Measurements from ENCODE around the gene DCST2.

The DCST2 gene

DNA sequence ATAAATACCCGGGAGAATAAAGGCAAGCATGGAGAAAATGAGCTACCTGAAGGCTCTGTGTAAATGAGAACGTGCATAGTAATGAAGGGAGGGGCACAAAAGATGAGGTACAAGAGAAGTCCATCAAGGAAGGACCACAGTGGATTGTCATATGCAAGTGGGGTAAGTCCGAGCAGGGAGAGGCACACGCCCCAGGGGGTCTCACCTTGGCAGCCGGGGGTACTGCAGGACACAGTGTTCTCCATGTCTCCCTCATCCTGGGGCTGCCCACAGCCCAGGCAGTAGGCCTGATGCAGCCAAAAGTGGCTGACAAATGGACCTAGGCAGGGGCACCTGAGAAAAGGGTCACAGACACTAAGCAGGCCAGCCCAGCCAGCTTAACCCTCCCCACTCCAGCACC, 10.0 kb downstream of the DCST2 start:
- no peak for DNase-seq

GRCh38 chr1:155022927-155023236, 10.7 kb downstream of the DCST2 start:
- no peak for DNase-seq

DNA sequence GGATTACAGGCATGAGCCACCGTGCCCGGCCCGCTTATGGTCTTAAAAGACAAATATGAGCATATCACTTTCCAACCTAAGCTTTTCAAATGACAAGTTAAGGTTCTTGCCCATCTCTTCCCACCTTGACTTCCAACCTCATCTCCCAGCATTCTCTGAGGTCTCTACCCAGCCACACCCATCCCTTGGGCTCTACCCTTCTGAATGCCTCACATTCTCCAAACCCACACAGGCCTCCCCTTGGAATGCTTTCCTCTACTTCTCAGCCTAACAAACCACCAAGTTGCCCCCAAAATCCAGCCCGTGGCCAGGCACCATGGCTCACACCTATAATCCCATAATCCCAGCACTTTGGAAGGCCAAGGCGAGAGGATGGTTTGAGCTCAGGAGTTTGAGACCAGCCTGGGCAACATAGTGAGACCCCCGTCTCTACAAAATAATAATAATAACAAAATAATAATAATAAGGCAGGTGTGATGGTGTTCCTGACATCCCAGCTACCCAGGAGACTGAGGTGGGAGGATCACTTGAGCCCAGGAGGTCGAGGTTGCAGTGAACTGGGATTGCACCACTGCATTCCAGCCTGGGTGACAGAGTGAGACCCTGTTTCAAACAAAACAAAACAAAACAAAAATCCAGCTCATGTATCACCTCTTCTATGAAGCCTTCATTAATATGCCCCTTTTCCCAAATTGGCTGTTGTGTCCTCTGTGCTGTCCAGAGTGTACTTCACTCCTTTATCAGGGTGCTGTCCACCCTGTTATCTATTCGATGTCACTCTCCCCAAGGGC, 11.2 kb downstream of the DCST2 start:
- no peak for DNase-seq

DNA sequence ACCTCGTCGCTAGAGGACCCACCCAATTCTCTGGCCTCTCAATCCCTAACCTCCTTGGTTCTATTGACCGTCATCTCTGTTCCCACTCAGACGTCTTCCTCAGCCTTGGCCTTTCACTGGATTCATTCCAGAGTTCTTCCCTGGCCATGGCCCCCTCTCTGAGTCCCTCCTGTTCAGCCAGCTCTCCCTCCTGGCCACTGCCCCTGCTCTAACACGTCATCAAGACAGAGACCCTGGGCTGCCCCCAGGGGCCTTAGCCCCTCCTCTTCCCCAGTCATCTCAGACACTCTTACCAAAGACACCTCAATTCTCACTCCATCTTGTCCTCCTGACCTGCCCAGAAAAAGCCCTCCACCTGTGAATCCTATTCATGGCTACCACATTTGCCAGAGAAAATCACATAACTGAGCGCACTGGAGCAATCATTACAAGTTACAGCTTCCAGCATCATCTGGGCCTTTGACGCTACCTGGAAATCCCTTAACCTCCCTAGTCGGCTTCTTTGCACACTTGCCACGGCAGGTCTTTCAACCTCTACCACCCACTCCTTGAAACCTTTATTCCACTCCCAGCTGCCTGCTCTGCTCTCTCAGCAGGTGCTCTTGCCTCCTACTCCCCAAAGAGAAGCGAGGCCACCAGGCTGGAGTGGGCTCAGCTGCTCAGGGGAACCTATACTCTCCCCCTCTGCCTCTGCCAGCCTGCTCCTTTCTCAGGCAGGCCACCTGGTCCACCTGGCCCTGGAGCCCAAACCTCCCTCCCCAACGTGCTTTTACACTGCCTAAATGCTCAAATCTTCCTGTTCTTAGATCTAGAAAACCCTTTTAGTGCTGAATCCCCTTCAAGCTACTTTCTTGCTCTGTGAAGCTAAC, 14.0 kb downstream of the DCST2 start:
- no peak for DNase-seq

DNA sequence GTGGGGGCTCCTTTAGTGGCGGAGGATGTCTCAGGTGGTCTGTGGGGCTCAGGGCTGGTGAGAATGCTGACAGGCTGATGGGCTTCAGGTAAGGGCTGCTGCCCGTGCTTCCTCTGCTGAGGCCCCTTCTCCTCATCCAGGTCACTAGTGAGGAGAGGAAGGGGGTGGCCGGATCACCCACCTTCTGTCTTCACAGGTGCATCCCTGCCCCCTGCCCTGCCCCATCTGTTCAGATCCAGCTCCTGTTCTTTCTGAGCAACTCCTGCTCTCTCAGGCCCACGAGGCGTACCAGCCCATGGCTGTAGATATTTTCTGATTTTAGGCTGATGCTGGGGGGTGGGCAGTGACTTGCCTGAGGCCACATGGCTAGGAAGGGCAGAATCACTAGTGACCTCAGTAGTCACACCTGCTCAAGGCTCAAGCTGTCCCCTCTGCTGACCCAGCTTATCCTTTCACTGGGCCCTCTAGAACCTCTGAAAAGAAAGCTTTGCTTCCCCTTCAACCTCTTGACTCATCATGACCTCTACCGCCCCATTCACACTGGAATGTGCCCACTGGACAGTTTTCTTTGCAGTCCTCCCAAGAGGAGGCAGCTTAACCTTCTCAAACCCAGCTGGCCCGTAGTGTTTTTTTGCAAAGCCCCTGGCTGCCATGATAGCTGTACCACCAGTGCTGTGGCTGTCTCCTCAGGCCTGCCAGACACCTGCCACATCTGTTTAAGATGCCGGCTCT, 14.8 kb downstream of the DCST2 start:
- DNase-seq, result no peak

DNA sequence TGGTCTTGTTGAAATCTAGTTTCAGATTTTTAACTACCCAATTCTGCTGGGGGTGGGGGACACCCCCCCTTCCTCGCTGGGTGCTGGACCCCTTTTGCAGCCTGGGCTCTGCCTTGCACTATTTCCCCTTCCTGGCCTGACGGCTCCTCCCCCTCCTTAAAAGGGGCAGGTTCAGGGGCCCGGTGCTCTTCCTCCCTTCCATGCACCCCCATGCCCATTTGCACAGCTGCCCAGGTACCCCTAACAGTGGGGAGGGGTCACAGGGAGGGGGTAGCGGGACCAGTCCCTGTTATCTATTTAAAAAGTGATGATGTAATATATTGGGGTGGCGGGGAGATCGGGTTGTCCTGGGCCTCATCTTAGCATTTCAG, 15.7 kb downstream of the DCST2 start:
- DNase-seq, result no peak

- DNase-seq, result peak; percentile 90
Measured at GRCh38 chr1:155017041-155017945, 16.3 kb downstream of the DCST2 start.

DNA sequence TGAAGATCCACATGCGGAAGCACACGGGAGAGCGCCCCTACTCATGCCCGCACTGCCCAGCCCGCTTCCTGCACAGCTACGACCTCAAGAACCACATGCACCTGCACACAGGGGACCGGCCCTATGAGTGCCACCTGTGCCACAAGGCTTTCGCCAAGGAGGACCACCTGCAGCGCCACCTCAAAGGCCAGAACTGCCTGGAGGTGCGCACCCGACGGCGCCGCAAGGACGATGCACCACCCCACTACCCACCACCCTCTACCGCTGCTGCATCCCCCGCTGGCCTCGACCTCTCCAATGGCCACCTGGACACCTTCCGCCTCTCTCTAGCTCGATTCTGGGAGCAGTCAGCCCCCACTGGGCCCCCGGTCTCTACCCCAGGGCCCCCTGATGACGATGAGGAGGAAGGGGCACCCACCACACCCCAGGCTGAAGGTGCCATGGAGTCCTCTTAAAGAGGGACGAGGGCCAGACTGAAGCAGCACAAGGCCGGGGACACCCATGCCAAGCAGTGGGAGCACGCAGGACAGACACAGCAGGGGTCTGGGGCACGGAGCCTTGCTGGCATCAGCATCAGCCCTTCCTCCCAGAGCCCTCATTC, 17.2 kb downstream of the DCST2 start:
- DNase-seq, result no peak

- no peak for DNase-seq
Measured at GRCh38 chr1:155015527-155016230, 17.9 kb downstream of the DCST2 start.

DNA sequence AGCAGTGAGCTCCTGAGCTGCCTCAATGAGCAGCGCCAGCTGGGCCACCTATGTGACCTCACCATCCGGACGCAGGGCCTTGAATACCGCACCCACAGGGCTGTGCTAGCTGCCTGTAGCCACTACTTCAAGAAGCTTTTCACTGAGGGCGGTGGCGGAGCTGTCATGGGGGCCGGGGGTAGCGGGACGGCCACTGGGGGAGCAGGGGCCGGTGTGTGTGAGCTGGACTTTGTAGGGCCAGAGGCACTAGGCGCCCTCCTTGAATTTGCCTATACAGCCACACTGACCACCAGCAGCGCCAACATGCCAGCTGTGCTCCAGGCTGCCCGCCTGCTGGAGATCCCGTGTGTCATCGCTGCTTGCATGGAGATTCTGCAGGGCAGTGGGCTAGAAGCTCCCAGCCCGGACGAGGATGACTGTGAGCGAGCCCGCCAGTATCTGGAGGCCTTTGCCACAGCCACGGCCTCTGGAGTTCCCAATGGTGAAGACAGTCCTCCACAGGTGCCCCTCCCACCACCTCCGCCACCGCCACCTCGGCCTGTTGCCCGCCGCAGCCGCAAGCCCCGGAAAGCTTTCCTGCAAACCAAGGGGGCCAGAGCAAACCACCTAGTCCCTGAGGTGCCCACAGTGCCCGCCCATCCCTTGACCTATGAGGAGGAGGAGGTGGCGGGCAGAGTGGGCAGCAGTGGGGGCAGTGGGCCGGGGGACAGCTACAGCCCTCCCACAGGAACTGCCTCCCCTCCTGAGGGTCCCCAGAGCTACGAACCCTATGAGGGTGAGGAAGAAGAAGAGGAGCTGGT, 18.7 kb downstream of the DCST2 start:
- DNase-seq, result no peak

- no peak for DNase-seq
Measured at GRCh38 chr1:155013632-155014031, 19.9 kb downstream of the DCST2 start.

DNA sequence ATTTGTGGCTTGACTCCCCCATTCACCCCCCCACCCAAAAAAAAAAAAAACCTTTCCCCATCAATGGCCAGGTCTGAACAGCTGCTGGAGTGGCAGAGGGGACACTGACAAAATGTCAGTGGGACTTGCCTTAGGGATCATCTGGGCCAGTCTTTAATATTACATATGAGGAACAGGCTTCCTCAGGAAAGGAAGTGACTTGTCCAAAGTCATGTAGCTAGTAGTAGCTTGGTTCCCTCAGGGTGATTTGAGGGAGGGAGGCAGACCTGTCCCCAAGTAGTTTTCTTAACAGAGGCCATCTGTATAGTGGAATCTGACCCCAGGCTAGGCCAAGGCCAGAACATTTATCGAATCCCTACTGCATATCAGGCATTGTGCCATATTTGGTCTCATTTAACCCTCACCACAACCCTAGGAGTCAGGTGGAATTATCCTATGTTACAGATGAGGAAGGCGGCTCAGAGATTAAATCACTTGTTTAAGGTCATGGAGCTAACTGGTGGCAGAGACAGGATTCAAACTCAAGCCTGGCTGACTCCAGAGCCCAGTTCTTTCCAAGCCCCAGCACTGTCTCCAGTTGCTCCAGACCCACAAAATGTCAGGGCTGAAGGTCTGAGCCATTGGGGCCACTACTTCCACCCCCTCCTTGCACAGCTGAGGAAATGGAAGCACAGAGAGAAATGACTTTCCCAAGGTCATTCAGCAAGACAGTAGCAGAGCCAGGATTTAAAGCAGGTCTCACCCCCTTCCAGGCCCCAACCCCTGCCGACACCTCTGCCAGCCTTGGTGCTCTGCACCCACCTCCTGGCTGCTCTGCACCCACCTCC, 20.6 kb downstream of the DCST2 start:
- no peak for DNase-seq

GRCh38 chr1:155012026-155012546, 21.5 kb downstream of the DCST2 start:
- DNase-seq, result peak; percentile 84

- no peak for DNase-seq
Measured at GRCh38 chr1:155011437-155012025, 22.1 kb downstream of the DCST2 start.

GRCh38 chr1:155011004-155011416, 22.6 kb downstream of the DCST2 start:
- no peak for DNase-seq

DNA sequence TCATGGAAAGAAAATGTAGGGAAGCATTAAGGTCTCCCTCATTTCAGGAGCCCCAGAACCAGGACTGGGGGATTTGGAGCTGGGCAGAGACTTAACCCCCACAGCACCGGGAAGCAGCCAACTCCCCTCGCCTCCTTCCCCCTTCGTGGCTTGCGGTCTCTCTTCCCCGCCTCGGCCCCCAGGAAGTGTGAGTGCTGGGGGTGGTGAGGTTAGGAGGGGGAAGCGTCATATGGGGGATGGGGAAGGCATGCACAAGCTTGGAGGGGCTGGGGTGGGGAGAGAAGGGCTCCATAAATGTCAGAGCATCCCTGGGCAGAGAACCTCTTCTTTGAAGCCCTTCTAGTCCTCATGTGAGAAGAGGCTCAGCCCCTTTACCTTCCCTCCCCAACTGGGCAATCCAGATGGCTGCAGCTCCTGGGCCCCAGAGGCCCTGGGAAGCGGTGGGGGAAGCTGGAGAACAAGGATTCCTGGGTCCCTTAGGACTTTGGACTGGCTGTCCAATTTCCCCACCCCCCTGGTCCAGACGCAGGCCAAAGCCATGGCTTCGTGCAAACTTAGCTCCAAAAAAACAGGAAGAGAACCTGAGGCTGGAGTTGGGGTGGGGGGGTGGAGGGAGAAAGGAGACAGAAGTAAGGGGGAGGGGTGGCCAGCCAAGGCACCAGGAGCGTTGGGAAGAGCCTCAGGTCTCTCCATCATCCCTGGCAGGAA, 23.2 kb downstream of the DCST2 start:
- no peak for DNase-seq

DNA sequence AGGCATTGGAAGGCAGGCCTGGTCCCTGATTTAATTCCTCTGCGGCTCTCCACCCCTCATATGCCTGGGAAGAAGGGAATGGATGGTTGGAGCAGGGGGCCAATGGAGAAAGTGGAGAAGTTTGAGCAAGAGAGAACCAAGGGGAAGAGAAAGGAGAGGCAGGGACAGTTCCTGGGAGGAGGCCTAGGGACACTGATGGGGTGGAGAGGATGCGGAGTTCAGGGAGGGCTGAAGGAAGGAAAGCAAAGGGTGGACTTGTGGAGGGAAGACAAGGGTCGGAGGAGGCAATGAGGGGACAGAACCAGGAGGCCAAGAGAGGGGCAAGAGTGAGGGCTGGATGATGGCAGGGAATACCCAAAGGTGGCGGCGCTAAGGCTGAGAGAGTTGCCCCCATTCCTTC, 23.8 kb downstream of the DCST2 start:
- no peak for DNase-seq

DNA sequence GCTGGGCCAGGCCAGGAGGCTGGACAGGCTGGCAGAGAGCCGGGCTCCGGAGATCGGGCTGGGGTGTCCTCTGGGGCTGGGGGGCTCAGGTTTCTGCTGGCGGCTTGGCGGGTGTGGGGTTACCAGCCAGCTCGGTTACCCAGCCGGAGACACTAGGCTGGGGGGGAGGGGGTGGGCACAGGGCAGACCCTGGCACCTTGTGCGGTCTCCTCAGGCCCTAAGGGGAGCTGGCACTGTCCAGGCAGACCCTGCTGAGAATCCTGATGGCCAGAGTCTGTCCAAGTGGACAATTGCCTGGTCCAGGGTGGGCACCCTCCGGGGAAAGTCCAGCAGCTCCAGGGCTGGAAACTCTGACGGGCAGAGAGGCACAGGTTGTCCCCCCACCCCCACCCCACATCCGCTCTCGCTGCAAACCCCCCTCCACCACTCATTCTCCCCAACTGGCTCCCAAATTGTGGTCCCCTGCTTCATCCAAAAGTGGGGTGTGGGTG, 24.3 kb downstream of the DCST2 start:
- DNase-seq, result no peak

Data from midbrain (tissue), 1 donor.